Neural progenitor cell (in vitro differentiated cells): ENCODE measurements around the gene MSL1.

ENCODE experiments used
- EZH2 ChIP-seq: fragments of 200-600 bp; sonication (generic); IDR thresholded peaks from 2 replicates; pipeline ENCODE4 v1.6.1; 2017; ENCODE audit warnings: antibody characterized with exemption, mild to moderate bottlenecking, moderate library complexity
- EZH2phosphoT487 ChIP-seq: fragments of 200-600 bp; sonication (generic); IDR thresholded peaks from 2 replicates; pipeline ENCODE4 v1.6.1; 2017; ENCODE audit warnings: antibody characterized with exemption
- TF ChIP-seq, protein P1 (sequence below): fragments of 200-600 bp; sonication (generic); IDR thresholded peaks from 2 replicates; pipeline ENCODE4 v1.5.1; 2017; ENCODE audit warnings: antibody characterized with exemption, mild to moderate bottlenecking

DNA sequence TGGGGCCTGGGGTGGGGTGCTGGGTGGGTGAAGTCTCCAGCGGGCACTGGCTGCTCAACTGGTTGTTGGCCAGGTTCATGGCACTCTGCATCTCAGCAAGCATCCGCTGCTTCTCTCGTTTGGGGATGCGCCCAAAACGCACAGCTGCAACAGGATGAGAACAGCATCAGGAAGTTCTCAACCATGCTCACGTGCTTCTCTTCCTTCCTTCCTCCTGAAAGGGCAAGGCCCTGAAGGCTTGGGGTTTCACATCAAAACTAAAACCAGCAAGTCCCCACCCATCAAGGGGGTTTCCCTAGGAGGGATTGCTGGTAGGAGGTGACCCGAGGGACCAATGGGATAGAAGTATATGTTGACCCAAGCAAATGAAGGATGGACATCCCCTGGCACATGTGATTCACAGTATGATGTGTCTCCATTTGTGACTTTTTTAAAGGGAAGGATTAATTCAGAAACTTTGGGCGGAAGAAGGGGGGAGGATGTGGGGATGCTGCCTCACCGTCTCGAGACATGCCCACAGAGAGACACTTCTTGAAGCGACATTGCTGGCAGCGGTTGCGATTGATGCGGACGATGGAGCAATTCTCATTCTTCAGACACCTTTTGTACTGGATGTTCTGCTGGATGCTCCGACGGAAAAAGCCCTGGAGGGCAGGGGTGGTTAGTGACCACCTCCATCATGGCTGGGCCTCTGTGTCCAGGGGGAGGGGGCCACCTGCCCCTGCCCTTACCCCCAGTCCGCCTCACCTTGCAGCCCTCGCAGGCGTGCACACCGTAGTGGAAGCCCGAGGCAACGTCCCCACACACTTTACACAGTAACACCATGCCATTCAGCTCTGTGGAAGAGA lies 25.6 kb upstream of the MSL1 start:
- TF ChIP-seq, protein P1, sequence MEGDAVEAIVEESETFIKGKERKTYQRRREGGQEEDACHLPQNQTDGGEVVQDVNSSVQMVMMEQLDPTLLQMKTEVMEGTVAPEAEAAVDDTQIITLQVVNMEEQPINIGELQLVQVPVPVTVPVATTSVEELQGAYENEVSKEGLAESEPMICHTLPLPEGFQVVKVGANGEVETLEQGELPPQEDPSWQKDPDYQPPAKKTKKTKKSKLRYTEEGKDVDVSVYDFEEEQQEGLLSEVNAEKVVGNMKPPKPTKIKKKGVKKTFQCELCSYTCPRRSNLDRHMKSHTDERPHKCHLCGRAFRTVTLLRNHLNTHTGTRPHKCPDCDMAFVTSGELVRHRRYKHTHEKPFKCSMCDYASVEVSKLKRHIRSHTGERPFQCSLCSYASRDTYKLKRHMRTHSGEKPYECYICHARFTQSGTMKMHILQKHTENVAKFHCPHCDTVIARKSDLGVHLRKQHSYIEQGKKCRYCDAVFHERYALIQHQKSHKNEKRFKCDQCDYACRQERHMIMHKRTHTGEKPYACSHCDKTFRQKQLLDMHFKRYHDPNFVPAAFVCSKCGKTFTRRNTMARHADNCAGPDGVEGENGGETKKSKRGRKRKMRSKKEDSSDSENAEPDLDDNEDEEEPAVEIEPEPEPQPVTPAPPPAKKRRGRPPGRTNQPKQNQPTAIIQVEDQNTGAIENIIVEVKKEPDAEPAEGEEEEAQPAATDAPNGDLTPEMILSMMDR: no peak
- TF ChIP-seq EZH2phosphoT487 (no peak), EZH2 (no peak)
